Stimulated activated CD4-positive, alpha-beta T cell treated with anti-CD3 and anti-CD28 coated beads, Interleukin-4, amount 100 ng/mL, for 1 hour (primary cell): ENCODE data around the gene FOXJ1.
"Not testable (repeated sequence)": the region's sequence is repeated elsewhere in the genome, so short reads cannot be mapped to it uniquely, and the experiment has no call there.

Experiments
- DNase-seq: peaks from one replicate; pipeline ENCODE4 v3.0.0-alpha.2; 2020

The FOXJ1 gene

GRCh38 chr17:76141212-76142038, at the start of gene FOXJ1:
Gene FOXJ1, minus strand, starts transcription at chr17:76141245. Its CDS starts 850 bp downstream, at chr17:76140395.
- DNase-seq = peak; percentile 87

GRCh38 chr17:76189741-76190140, 48.7 kb upstream of the FOXJ1 start:
- DNase-seq = no peak

- no peak for DNase-seq
These were observed 48.2 kb upstream of the FOXJ1 start for GRCh38 chr17:76189247-76189646.

- DNase-seq = no peak
These were observed 47.4 kb upstream of the FOXJ1 start for GRCh38 chr17:76188213-76189016.

DNA sequence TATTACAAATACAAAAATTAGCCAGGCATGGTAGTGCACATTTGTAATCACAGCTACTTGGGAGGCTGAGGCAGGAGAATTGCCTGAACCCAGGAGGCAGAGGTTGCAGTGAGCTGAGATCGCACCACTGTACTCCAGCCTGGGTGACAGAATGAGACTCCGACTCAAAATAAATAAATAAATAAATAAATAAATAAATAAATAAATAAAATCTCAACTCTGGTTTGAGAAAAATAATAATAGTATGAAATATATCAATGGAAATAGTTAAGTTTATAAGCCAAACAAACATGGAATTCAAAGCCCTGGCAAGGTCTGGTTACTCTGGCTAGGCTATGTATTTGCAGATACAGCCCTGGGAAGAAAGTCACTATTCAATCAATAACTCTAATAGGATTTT, 45.7 kb upstream of the FOXJ1 start:
- DNase-seq = not testable (repeated sequence)

GRCh38 chr17:76184290-76184689, 43.2 kb upstream of the FOXJ1 start:
- no peak for DNase-seq

- peak; percentile 94 for DNase-seq
These were observed 41.1 kb upstream of the FOXJ1 start for GRCh38 chr17:76182016-76182764.

GRCh38 chr17:76179496-76180467, 38.7 kb upstream of the FOXJ1 start:
- peak; percentile 19 for DNase-seq

GRCh38 chr17:76178124-76178523, 37.1 kb upstream of the FOXJ1 start:
- no peak for DNase-seq

DNA sequence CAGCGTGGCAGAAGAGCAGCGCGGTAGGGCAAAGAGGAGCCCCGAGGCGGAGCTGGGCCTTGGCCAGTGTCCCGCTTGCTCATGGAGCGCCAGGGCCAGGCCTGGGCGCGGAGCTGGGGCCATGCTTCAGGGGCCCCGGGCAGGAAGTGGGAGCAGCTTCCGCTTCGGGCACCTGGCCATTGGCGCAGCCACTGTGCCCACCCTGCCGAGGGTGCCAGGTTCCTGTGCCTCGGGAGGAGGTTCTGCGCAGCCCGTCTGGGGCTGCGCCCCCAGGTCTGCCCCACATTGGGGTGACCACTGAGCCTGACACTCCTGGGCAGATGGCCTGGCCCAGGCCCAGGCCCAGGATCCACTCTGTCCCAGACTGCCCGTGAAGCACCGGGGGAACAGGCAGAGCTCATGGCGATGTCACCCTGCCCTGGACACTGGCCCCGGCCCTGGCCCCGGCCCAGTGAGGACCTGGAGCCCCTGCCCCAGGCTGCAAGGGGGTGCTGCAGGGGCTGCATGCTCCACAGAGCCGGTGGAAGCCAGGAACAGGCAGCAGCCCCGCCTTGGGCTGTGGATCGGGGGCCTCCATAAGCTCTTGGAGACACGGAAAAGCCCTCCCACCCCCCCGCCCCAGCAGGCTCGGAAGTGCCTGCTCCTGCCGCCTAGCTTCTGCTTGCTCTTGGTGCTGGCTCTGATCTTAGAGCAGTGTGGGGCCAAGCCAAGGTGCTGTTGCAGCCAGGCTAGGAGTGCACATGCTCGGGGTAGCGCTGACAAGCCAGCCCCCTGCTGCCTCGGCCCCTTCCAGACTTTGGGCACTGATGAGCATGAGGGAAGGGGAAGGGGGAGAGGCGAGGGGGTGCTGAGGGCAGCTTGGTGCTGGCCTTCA, 35.9 kb upstream of the FOXJ1 start:
- DNase-seq = no peak

GRCh38 chr17:76174037-76174436, 33.0 kb upstream of the FOXJ1 start:
- no peak for DNase-seq

DNA sequence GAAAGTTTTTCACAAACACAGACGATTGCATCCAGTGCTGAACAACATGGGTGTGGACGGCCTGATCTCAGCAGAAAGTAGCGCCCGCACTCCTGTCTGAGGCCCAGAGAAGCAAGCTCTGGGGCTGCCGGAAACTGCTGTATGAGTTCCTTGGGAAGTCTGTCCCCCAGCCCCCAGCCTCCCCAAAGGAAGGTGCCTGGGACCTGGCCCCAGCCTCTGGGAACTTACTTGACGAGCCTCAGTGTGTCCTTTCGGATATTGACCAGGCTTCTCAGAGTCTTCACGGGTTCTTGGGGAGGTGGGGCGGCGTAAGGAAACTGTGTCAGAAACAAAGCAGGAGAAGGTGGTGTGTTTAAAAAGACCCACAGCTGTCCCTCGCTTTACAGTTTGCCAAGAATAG, 32.4 kb upstream of the FOXJ1 start:
- no peak for DNase-seq

GRCh38 chr17:76171706-76172105, 30.7 kb upstream of the FOXJ1 start:
- DNase-seq = no peak

DNA sequence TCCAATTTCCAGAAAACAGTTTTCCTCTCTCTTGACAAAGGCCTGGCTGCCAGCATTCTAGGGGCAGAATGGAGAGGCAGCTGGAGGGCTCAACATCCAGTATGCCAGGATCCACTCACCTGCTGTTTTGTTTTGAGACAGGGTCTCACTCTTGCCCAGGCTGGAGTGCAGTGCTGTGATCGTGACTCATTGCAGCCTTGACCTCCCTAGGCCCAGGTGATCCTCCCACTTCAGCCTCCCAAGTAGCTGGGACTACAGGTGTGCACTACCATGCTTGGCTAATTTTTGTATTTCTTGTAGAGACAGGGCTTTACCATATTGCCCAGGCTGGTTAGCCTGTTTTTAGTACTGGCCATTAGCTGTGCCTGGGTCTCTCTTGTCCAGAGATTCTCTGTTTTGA, 29.1 kb upstream of the FOXJ1 start:
- DNase-seq = no peak

- DNase-seq = no peak
These were observed 25.9 kb upstream of the FOXJ1 start for GRCh38 chr17:76166906-76167305.

DNA sequence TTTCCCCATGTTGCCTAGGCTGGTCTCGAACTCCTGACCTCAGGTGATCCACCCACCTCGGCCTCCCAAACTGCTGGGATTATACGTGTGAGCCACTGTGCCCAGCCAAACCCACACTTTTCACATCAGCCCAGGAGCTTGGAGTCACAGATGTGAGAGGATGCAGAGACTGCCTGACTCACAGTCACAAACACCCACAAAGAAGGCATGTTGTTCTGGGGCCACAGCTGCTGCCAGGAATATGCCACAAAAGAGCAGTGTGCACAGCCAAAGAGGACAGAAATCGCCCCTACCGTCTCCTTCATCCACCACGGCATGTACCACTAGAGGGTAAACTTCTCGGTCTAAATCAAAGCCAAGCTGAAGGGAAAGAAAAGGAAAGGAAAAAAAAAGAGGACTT, 25.1 kb upstream of the FOXJ1 start:
- DNase-seq = no peak

DNA sequence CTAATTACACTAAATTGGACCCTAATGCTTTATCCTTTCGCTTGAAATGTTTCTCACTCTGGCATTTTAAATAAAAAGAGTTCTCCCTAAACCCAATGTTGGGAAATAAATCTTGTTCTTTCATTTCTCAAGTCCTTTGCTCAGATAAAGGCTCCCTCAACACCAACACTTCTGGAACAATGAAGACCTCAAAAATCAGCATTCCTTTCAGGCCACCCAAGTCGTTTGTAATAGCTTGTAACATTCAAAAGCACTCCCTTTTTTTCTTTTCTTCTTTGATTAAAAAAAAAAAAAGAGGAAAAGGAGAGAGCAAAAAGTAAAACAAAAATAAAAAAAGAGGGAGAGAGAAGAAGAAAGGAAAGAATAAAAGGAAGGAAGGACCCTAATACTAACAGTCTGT, 23.3 kb upstream of the FOXJ1 start:
- DNase-seq = no peak

GRCh38 chr17:76163919-76164318, 22.9 kb upstream of the FOXJ1 start:
- no peak for DNase-seq

- no peak for DNase-seq
These were observed 20.7 kb upstream of the FOXJ1 start for GRCh38 chr17:76161619-76162266.

- no peak for DNase-seq
These were observed 20.0 kb upstream of the FOXJ1 start for GRCh38 chr17:76160896-76161528.
